ENCODE results near the gene METTL5. TPM values are rescaled to one million over a fixed set of nuclear protein-coding genes. Genes with fewer than 3 reads are reported as not detected.
"Not testable (repeated sequence)": the region's sequence is repeated elsewhere in the genome, so short reads cannot be mapped to it uniquely, and the experiment has no call there.

Gene METTL5
- polyA plus RNA-seq, 1 of the 3 experiments (the other 2 are of a cell fraction), result 40.7 TPM

GRCh38 chr2:169820101-169820500 lies 4.6 kb downstream of the METTL5 start:
- Histone ChIP-seq H3K27ac (ENCODE audit: low read depth in 2 of 2, low read length in 1 of 2) (peak overlapping the region in 1 of 2 experiments; percentile 66; a peak in 1 of 4 replicates), H3K79me2 (ENCODE audit: insufficient read depth) (peaks cover 79% of the 10 kb centered on the region), H3K4me1 (ENCODE audit: control insufficient read depth in 1 of 2, insufficient read depth in 2 of 2, low read depth in 1 of 2, low read length in 1 of 2) (peaks cover 11 to 24% of the 10 kb centered on the region in 2 experiments; a peak in 3 of 4 replicates), H3F3A (replicated peaks; ENCODE audit: insufficient read depth) (peaks cover 31% of the 10 kb centered on the region), H3K36me3 (replicated peaks in 1 of 2; ENCODE audit: control insufficient read depth in 1 of 2, insufficient read depth in 2 of 2, low read length in 1 of 2) (peaks cover 31 to 44% of the 10 kb centered on the region in 2 experiments)
- H3K9ac ChIP-seq; DNase-seq; H3K4me3 ChIP-seq (ENCODE audit: low read depth in 2 of 2, low read length in 1 of 2); H3K9me3 ChIP-seq; H2AFZ ChIP-seq (ENCODE audit: low read depth); CTCF ChIA-PET; H4K20me1 ChIP-seq (ENCODE audit: insufficient read depth); H3K9me2 ChIP-seq; H3K4me2 ChIP-seq; H3K27me3 ChIP-seq (ENCODE audit: insufficient read depth): not testable (repeated sequence)
- POLR2A ChIA-PET, result interaction anchor here (0.7 kb wide), 1 partner anchor 348 kb away, joined by 3 read pairs; no protein-coding TSS in a partner anchor
- WGBS (ENCODE audit: low lambda C conversion rate), result 83% methylated on average over 7 of the region's 7 CpGs

DNA sequence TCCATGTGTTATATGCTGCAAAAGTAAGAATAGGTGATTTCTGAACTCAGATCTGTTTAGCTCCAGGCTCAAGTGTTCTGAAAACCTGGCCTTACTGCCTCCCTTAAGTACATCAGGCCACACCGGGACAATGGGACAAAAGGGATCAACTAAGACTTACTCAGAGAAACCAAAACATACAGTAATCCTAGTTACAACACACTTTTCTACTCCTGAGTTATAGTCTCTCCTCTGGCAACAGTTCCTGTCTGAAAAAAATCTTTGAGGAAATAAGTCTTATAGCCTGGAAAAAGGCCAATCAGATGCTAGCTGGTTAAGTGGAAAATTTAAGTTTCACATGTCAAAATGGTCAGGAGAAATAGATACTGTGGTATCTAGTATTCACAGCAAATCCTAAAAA lies 5.6 kb downstream of the METTL5 start:
- TF ChIP-seq NFIC (IDR thresholded peaks at IDR 0.05; ENCODE audit: borderline replicate concordance) (0 out of 2 replicates have a peak, but pooled peaks have one; percentile 14), POLR2AphosphoS5 (IDR thresholded peaks at IDR 0.05; ENCODE audit: low read depth, low read length) (no peak)
- no peaks in the 10 kb centered on the region for H3K9me2 ChIP-seq
- POLR2A ChIA-PET, result interaction anchor here (1.6 kb wide), 1 partner anchor 8 kb away, joined by 4 read pairs; the partner anchor contains the start of gene UBR3
- WGBS (ENCODE audit: low lambda C conversion rate), result 69% methylated on average over 1 of the region's 1 CpG
- H3K9ac ChIP-seq, result peak overlapping the region; percentile 7; the same call in 1 of the 2 replicates
- no peaks in the 10 kb centered on the region for H3K27me3 ChIP-seq (ENCODE audit: insufficient read depth)
- H3K27ac ChIP-seq (ENCODE audit: low read depth in 2 of 2, low read length in 1 of 2), result peak overlapping the region in 1 of 2 experiments; percentile 66; a peak in 2 of 4 replicates
- CTCF ChIA-PET, result interaction anchor here (0.8 to 1.0 kb wide), 2 partner anchors 9 to 83 kb away, joined by 3 read pairs; no protein-coding TSS in a partner anchor
- H3K36me3 ChIP-seq (replicated peaks in 1 of 2; ENCODE audit: control insufficient read depth in 1 of 2, insufficient read depth in 2 of 2, low read length in 1 of 2), result peaks cover 34 to 47% of the 10 kb centered on the region in 2 experiments
- no peak overlapping the region; the same call in 1 of the 2 replicates for H3K4me2 ChIP-seq
- peaks cover 11 to 24% of the 10 kb centered on the region in 2 experiments; a peak in 3 of 4 replicates for H3K4me1 ChIP-seq (ENCODE audit: control insufficient read depth in 1 of 2, insufficient read depth in 2 of 2, low read depth in 1 of 2, low read length in 1 of 2)
- peaks cover 7% of the 10 kb centered on the region; the same call in 1 of the 2 replicates for H3K9me3 ChIP-seq
- H3F3A ChIP-seq (replicated peaks; ENCODE audit: insufficient read depth), result peaks cover 34% of the 10 kb centered on the region
- H3K4me3 ChIP-seq (ENCODE audit: low read depth in 2 of 2, low read length in 1 of 2), result no peak overlapping the region
- peaks cover 82% of the 10 kb centered on the region for H3K79me2 ChIP-seq (ENCODE audit: insufficient read depth)
- no peaks in the 10 kb centered on the region; the same call in 1 of the 2 replicates for H4K20me1 ChIP-seq (ENCODE audit: insufficient read depth)
- H2AFZ ChIP-seq (ENCODE audit: low read depth), result no peak overlapping the region
- DNase-seq, result no peak

DNA sequence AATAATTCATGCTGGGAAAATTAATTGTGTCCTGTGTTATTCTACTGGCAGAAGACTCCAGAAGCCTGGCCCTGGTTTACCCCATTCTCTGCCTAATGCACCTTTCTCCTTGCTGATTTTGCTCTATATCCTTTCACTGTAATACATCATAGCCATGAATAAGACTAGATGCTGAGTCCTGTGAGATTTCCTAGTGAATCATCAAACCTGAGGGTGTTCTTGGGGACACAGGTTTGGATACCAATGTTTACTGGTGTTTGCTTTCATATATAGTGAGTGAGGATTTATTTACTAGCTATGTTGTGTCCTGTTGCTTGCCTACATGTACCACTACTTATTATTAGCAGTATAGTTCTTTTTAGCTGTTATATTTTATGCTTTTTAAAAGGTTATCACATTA lies 6.5 kb downstream of the METTL5 start:
- H3K4me3 ChIP-seq (ENCODE audit: low read depth in 2 of 2, low read length in 1 of 2), result no peak overlapping the region
- H4K20me1 ChIP-seq (ENCODE audit: insufficient read depth), result no peaks in the 10 kb centered on the region; the same call in 1 of the 2 replicates
- H3K4me1 ChIP-seq (ENCODE audit: control insufficient read depth in 1 of 2, insufficient read depth in 2 of 2, low read depth in 1 of 2, low read length in 1 of 2), result peaks cover 8 to 21% of the 10 kb centered on the region in 2 experiments; a peak in 3 of 4 replicates
- CTCF ChIA-PET, result interaction anchor here (1.0 kb wide), 1 partner anchor 10 kb away, joined by 3 read pairs; no protein-coding TSS in a partner anchor
- peaks cover 36 to 56% of the 10 kb centered on the region in 2 experiments for H3K36me3 ChIP-seq (replicated peaks in 1 of 2; ENCODE audit: control insufficient read depth in 1 of 2, insufficient read depth in 2 of 2, low read length in 1 of 2)
- H3K79me2 ChIP-seq (ENCODE audit: insufficient read depth), result peaks cover 82% of the 10 kb centered on the region
- H3K27me3 ChIP-seq (ENCODE audit: insufficient read depth), result no peaks in the 10 kb centered on the region
- no peak overlapping the region for H3K27ac ChIP-seq (ENCODE audit: low read depth in 2 of 2, low read length in 1 of 2)
- no peak overlapping the region for H3K9ac ChIP-seq
- TF ChIP-seq, protein P1, sequence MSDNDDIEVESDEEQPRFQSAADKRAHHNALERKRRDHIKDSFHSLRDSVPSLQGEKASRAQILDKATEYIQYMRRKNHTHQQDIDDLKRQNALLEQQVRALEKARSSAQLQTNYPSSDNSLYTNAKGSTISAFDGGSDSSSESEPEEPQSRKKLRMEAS (IDR thresholded peaks at IDR 0.05; ENCODE audit: low read depth), result no peak
- no peak for TF ChIP-seq FOSL2 (IDR thresholded peaks at IDR 0.05; ENCODE audit: borderline replicate concordance, low read depth)
- no peak for TF ChIP-seq EP300 (IDR thresholded peaks at IDR 0.05; ENCODE audit: borderline replicate concordance in 1 of 2, low read depth in 1 of 2, low read length in 1 of 2)
- TF ChIP-seq, protein P2, sequence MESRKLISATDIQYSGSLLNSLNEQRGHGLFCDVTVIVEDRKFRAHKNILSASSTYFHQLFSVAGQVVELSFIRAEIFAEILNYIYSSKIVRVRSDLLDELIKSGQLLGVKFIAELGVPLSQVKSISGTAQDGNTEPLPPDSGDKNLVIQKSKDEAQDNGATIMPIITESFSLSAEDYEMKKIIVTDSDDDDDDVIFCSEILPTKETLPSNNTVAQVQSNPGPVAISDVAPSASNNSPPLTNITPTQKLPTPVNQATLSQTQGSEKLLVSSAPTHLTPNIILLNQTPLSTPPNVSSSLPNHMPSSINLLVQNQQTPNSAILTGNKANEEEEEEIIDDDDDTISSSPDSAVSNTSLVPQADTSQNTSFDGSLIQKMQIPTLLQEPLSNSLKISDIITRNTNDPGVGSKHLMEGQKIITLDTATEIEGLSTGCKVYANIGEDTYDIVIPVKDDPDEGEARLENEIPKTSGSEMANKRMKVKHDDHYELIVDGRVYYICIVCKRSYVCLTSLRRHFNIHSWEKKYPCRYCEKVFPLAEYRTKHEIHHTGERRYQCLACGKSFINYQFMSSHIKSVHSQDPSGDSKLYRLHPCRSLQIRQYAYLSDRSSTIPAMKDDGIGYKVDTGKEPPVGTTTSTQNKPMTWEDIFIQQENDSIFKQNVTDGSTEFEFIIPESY (IDR thresholded peaks at IDR 0.05; ENCODE audit: borderline replicate concordance, low read depth), result no peak
- DNase-seq, result no peak
- H3K9me3 ChIP-seq, result peaks cover 7% of the 10 kb centered on the region; the same call in 1 of the 2 replicates
- peaks cover 34% of the 10 kb centered on the region for H3F3A ChIP-seq (replicated peaks; ENCODE audit: insufficient read depth)
- no peak overlapping the region for H3K4me2 ChIP-seq
- POLR2A ChIA-PET, result interaction anchor here (1.6 kb wide), 1 partner anchor 9 kb away, joined by 4 read pairs; the partner anchor contains the start of gene UBR3
- H3K9me2 ChIP-seq, result no peaks in the 10 kb centered on the region
- no peak overlapping the region for H2AFZ ChIP-seq (ENCODE audit: low read depth)

- H3K9me2 ChIP-seq; H4K20me1 ChIP-seq (ENCODE audit: insufficient read depth); DNase-seq; H3K27ac ChIP-seq (ENCODE audit: low read depth in 2 of 2, low read length in 1 of 2); H2AFZ ChIP-seq (ENCODE audit: low read depth); H3K4me2 ChIP-seq; H3K27me3 ChIP-seq (ENCODE audit: insufficient read depth); H3K9ac ChIP-seq; H3K9me3 ChIP-seq; H3K4me3 ChIP-seq (ENCODE audit: low read depth in 2 of 2, low read length in 1 of 2); CTCF ChIA-PET: not testable (repeated sequence)
- Histone ChIP-seq H3K36me3 (replicated peaks in 1 of 2; ENCODE audit: control insufficient read depth in 1 of 2, insufficient read depth in 2 of 2, low read length in 1 of 2) (peaks cover 40 to 65% of the 10 kb centered on the region in 2 experiments), H3K4me1 (ENCODE audit: control insufficient read depth in 1 of 2, insufficient read depth in 2 of 2, low read depth in 1 of 2, low read length in 1 of 2) (peaks cover 3 to 12% of the 10 kb centered on the region in 2 experiments; a peak in 3 of 4 replicates), H3F3A (replicated peaks; ENCODE audit: insufficient read depth) (peaks cover 39% of the 10 kb centered on the region), H3K79me2 (ENCODE audit: insufficient read depth) (peaks cover 82% of the 10 kb centered on the region)
- POLR2A ChIA-PET, result interaction anchor here (1.6 kb wide), 1 partner anchor 10 kb away, joined by 4 read pairs; the partner anchor contains the start of gene UBR3
- 94% methylated on average over 6 of the region's 6 CpGs for WGBS (ENCODE audit: low lambda C conversion rate)
These were observed 7.3 kb downstream of the METTL5 start for GRCh38 chr2:169817369-169817768.

GRCh38 chr2:169816961-169817360 lies 7.7 kb downstream of the METTL5 start:
- peaks cover 78% of the 10 kb centered on the region for H3K79me2 ChIP-seq (ENCODE audit: insufficient read depth)
- peaks cover 43% of the 10 kb centered on the region for H3F3A ChIP-seq (replicated peaks; ENCODE audit: insufficient read depth)
- H3K9ac ChIP-seq; CTCF ChIA-PET; H2AFZ ChIP-seq (ENCODE audit: low read depth); POLR2A ChIA-PET; H4K20me1 ChIP-seq (ENCODE audit: insufficient read depth); H3K27me3 ChIP-seq (ENCODE audit: insufficient read depth); H3K9me2 ChIP-seq; DNase-seq; H3K9me3 ChIP-seq; H3K4me2 ChIP-seq; H3K4me1 ChIP-seq (ENCODE audit: control insufficient read depth in 1 of 2, insufficient read depth in 2 of 2, low read depth in 1 of 2, low read length in 1 of 2); H3K4me3 ChIP-seq (ENCODE audit: low read depth in 2 of 2, low read length in 1 of 2): not testable (repeated sequence)
- H3K36me3 ChIP-seq (replicated peaks in 1 of 2; ENCODE audit: control insufficient read depth in 1 of 2, insufficient read depth in 2 of 2, low read length in 1 of 2), result peaks cover 43 to 69% of the 10 kb centered on the region in 2 experiments
- H3K27ac ChIP-seq (ENCODE audit: low read depth in 2 of 2, low read length in 1 of 2), result peak overlapping the region in 1 of 2 experiments; percentile 70; a peak in 2 of 4 replicates

All from SK-N-SH (cell line).